NCI-H1417 treated with DMSO at 0.1 percent for 48 hours (cell line): ENCODE data around the gene NPPA.
"Not testable (repeated sequence)": the region's sequence is repeated elsewhere in the genome, so short reads cannot be mapped to it uniquely, and the experiment has no call there.

Experiments used
- DNase-seq: peaks from one replicate; lab custom pipeline; 2025; lab: John Stamatoyannopoulos, UW

Gene NPPA

GRCh38 chr1:11847667-11848372 is at the start of gene NPPA:
Gene NPPA (minus strand): TSS chr1:11847783. CDS start chr1:11847684, 99 bp downstream.
- peak; percentile 76 for DNase-seq

- DNase-seq: not testable (repeated sequence)
Observed at GRCh38 chr1:11894501-11894900, 46.9 kb upstream of the NPPA start.

GRCh38 chr1:11893907-11894251 is 46.3 kb upstream of the NPPA start:
- DNase-seq: no peak

GRCh38 chr1:11891433-11892186 is 44.0 kb upstream of the NPPA start:
- no peak for DNase-seq

DNA sequence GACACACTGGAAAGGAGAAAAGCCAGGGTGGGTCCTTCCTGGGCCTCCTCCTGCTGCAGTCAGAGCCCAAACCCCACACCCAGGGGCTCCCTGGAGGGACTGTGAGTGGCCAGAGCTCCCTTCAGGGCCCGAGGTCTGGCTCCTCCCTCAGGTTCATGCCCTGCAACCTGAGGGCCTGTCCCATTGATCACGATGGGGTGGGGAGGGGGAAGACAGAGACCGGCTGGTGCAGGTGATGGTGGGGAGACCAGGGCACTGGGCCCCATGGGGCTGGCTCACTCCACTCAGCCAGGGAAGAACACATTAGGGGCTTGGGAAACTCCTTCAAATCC is 41.3 kb upstream of the NPPA start:
- no peak for DNase-seq

GRCh38 chr1:11888206-11888876 is 40.8 kb upstream of the NPPA start:
- no peak for DNase-seq

DNA sequence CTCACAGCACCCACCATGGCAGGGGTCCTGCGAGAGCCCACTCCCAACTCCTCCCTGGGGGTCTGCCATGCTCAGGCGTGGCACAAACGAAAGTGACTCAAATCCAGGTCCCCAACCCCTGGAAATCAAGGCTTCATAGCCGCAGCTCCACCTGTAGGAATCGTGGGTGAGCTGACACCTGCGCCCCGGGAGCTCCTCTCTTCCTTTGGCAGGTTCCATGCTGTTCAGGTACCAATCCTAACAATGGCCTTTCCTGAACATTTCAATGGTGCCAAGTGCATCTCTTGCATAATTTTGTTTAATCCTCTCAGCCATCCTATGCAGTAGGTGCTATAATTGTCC is 40.1 kb upstream of the NPPA start:
- no peak for DNase-seq

- DNase-seq: no peak
Observed at GRCh38 chr1:11886986-11887665, 39.5 kb upstream of the NPPA start.

GRCh38 chr1:11885916-11886315 is 38.3 kb upstream of the NPPA start:
- no peak for DNase-seq

DNA sequence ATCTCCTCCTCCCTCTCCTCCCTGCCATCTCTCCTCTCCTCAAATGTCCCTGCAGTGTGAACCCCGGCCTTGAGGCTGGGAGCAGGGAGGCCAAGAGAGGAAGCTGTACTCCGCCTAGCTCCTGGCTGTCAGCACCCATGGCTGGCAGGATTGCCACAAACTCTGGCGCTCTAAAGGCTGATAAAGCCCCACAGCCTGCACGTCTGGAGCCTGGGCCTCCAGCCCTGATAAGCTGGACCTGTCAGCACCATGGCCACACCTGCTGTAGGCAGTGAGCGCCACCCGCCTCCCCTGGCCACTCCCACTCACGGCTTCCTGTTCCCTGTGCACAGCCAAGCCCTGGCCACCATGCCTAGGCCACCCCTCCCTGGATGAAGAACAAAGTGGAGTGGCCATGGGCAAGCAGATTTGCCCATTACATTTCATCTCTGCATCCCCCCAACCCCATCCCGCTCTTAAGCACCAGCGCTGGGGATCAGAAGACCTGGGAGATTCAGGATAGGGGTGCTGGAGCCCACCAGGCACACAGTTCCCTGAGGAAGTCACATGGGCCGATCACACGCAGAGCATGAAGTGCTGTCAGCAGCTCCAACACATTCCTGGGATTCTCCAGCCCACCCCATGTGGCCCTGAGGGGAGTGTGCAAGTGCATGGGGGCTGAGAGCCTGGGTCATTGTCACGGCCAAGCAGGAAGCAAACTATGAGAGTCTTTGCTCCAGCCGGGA is 35.4 kb upstream of the NPPA start:
- no peak for DNase-seq

- no peak for DNase-seq
Observed at GRCh38 chr1:11881749-11882441, 34.3 kb upstream of the NPPA start.

GRCh38 chr1:11880911-11881748 is 33.5 kb upstream of the NPPA start:
- DNase-seq: no peak

DNA sequence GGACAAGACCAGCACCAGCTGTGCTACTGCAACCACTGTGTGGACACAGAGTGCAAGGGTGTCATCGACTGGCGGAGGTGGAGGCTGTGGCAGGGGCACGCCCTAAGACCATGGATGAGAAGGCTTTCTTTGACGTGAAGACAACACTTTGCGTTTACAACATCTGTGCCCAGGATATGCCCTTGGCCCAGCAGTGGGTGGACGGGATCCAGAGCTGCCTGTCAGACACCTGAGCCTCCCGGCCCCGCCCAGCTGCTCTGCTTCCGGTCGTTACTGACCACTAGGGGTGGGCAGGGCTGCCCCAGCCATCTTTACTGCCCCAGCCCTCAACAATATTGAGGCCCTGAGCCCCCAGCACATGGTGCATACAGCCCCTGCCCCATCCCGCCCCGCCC is 32.6 kb upstream of the NPPA start:
- no peak for DNase-seq

DNA sequence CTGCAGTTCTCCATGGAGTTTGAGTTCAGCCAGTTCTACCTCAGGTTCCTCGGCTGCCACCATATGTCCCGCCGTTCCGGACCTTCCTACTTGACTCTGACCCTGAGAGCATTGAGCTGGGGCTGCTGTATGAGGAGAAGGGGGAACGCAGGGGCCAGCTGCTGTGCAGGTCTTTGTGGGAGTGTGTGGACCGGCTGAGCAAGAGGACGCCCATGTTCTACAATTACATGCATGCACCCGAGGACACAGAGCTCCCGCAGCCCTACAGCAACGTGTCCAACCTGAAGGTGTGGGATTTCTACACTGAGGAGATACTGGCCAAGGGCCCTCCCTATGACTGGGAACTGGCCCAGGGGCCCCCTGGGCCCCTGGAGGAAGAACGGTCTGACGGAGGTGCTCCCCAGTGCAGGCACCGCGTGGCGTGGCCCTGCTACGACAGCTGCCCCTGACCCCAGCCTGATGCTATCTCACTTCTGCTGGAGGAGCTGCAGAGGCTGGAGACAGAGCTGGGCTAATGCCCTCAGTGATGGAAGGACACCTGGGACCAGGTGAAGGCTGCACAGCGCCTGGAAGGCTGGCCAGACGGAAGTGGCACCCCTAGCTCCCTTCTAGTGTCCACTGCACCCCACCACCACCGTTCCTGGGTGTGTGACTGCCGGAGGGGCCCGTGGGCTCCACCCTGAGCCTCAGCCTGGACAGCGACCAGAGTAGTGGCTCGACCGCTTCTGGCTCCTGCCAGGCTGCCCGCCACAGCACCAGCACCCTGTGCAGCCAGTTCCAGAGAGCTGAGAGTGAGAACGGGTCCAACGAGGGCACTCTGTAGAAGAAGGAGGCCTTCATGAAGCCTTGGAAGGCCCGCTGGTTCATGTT is 32.0 kb upstream of the NPPA start:
- DNase-seq: no peak

- no peak for DNase-seq
Observed at GRCh38 chr1:11878891-11879190, 31.3 kb upstream of the NPPA start.

- no peak for DNase-seq
Observed at GRCh38 chr1:11878081-11878890, 30.7 kb upstream of the NPPA start.

DNA sequence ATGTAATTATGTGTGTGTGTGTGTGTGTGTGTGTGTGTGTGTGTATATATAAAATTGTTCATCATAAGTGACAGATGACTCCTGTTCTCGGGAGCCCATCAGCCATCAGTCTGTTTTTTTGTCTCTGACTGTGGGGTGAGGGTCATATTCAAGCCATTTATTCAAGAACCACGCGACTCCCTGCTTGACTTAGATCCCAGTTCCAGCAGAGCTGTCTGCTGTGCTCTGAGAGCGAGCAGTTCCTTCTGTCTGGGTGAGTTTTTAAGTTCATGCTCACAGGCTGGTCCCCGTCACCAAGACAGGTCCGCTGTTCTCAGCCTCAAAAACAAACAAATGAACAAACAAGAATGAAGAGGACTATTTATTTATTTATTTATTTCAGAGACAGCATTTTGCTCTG is 29.5 kb upstream of the NPPA start:
- no peak for DNase-seq

- DNase-seq: no peak
Observed at GRCh38 chr1:11875094-11875493, 27.5 kb upstream of the NPPA start.

DNA sequence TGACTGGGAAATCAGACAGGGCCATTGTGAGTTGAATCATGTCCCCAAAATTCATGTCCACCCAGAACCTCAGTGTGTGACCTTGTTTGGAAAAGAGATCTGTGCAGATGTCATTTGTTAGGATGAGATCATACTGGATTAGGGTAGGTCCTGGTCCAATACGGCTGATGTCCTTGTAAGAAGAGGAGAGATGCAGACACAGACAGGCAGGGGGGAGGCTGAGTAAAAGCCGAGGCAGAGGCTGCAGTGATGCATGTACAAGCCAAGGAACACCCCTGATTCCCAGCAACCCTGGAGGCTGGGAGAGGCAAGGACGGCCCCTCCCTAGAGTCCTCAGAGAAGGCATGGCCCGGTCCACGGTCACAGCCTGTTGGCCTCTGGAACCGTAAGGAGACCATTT is 27.0 kb upstream of the NPPA start:
- no peak for DNase-seq
